MG63 (cell line): ENCODE data around the gene ZNF48. TPM values are rescaled to one million over a fixed set of nuclear protein-coding genes. Genes with fewer than 3 reads are reported as not detected.
"Not testable (repeated sequence)": the region's sequence is repeated elsewhere in the genome, so short reads cannot be mapped to it uniquely, and the experiment has no call there.

Experiments
- DNase-seq: peaks from one replicate; pipeline ENCODE4 v3.0.0-alpha.2; 2020
- H3K27me3 ChIP-seq: fragments of 250-450 bp; sonication (Bioruptor Pico); 2 replicates; pipeline ENCODE4 v1.5.1; 2020; ENCODE audit warnings: mild to moderate bottlenecking, moderate library complexity
- H3K36me3 ChIP-seq: fragments of 250-450 bp; sonication (Bioruptor Pico); 2 replicates; pipeline ENCODE4 v1.5.1; 2020; ENCODE audit warnings: mild to moderate bottlenecking, moderate library complexity
- H3K4me3 ChIP-seq: fragments of 250-450 bp; sonication (Bioruptor Pico); 2 replicates; pipeline ENCODE4 v1.5.1; 2020; ENCODE audit warnings: mild to moderate bottlenecking, moderate library complexity
- H3K9me3 ChIP-seq: fragments of 250-450 bp; sonication (Bioruptor Pico); 2 replicates; pipeline ENCODE4 v1.5.1; 2020; ENCODE audit warnings: mild to moderate bottlenecking, moderate library complexity
- total RNA-seq: library from RNA; depleted of rRNA; stranded (reverse); fragments of >200 nt; shearing (Covaris generic); gene quantifications from 2 replicates; pipeline ENCODE4 v1.2.3, GENCODE V29; 2014; ENCODE audit warnings: low replicate concordance

The ZNF48 gene
- total RNA-seq, 1 experiment from 2014 or later = 19.8 TPM

DNA sequence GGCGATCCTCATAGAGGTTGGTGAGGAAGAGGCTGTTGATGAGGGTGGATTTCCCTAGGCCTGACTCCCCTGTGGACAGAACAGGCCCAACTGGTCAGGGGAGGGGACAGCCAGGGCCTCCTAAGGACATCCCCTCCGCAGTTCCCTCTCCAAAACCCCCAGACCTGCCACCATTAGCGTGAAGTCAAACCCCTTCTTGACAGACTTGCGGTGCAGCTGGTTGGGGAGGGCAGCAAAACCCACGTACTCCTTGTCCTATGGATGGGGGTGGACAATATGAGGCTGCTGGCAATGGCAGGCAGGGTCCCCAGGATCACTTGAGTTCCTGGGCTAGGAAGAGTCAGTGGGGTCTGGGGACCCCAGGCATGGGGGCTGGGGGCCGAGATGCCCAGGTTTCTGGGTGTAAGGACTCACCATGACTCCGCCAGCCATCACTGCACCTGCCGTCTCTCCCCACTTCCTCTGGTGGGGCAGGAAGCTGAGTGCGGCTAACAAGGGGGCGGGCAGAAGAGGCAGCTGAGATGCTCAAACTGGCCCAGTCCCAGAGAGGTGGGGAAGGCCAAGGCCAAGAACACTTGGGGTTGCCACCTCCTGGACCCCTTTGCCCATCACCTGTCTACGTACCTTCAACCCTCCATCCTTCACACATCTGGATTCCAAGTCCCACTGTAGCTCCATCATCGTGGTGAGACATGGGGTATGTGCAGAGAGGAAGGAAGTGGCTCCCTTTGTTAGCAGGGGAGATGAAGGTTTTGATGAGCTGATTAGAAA lies 12.9 kb upstream of the ZNF48 start, which contains the start of gene SEPTIN1:
SEPTIN1 (minus strand) TSS at position 451 of the 771 bp plus-strand sequence; CDS start at position 432, 19 bp downstream.
- H3K36me3 ChIP-seq = peaks cover 2% of the 10 kb centered on the region; the same call in 1 of the 2 replicates
- no peaks in the 10 kb centered on the region for H3K27me3 ChIP-seq
- no peaks in the 10 kb centered on the region for H3K9me3 ChIP-seq
- no peak within 1 kb of the TSS for H3K4me3 ChIP-seq
- no peak for DNase-seq

GRCh38 chr16:30383521-30383920 lies 11.7 kb upstream of the ZNF48 start:
- H3K36me3 ChIP-seq = peaks cover 2% of the 10 kb centered on the region; the same call in 1 of the 2 replicates
- H3K4me3 ChIP-seq = no peak overlapping the region
- no peaks in the 10 kb centered on the region for H3K27me3 ChIP-seq
- H3K9me3 ChIP-seq = no peaks in the 10 kb centered on the region
- DNase-seq = no peak

DNA sequence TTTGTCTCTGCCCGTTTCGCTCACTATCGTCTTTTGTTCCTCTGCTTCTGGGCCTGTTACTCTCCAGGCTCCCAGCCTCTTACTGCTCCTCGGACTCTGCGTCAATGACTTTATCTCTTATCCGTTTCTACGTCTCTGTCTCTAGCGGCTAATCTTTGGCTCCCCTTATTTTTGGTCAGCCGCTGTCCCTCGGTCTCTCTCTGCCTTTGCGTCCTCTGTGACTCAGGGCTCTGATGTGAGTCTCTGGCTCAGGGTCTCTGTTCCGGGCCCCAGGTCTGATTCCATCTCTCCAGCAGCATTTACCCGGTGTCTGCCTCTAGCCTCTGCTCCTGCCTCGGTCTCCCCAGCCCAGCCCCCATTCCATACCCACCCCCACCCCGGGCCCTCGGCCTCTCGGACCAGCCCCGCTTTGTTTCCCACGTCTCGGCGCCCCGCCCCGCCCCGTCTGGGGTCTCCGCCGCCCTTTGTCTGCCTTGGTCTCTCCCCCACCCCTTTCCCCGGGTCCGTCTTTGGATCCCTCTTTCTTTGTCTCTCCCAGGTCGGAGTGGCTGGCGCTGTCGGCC lies 547 bp upstream of the ZNF48 start:
- H3K36me3 ChIP-seq = peaks cover 17% of the 10 kb centered on the region
- peak overlapping the region; percentile 97 for H3K4me3 ChIP-seq
- DNase-seq = no peak
- H3K27me3 ChIP-seq = no peaks in the 10 kb centered on the region
- H3K9me3 ChIP-seq = no peaks in the 10 kb centered on the region

GRCh38 chr16:30395992-30396585 lies 869 bp downstream of the ZNF48 start:
- peaks cover 17% of the 10 kb centered on the region for H3K36me3 ChIP-seq
- DNase-seq = peak; percentile 59
- H3K4me3 ChIP-seq = peak overlapping the region; percentile 97
- H3K27me3 ChIP-seq = no peaks in the 10 kb centered on the region
- H3K9me3 ChIP-seq = no peaks in the 10 kb centered on the region

GRCh38 chr16:30396627-30397026 lies 1.4 kb downstream of the ZNF48 start:
- H3K4me3 ChIP-seq = peak overlapping the region; percentile 97; the same call in 1 of the 2 replicates
- H3K36me3 ChIP-seq = peaks cover 17% of the 10 kb centered on the region
- H3K9me3 ChIP-seq, DNase-seq, H3K27me3 ChIP-seq: not testable (repeated sequence)

GRCh38 chr16:30397056-30397455 lies 1.8 kb downstream of the ZNF48 start:
- Histone ChIP-seq H3K36me3 (peaks cover 17% of the 10 kb centered on the region), H3K9me3 (no peaks in the 10 kb centered on the region), H3K27me3 (no peaks in the 10 kb centered on the region), H3K4me3 (no peak overlapping the region)
- DNase-seq = no peak

- no peak for DNase-seq
- Histone ChIP-seq H3K9me3 (no peaks in the 10 kb centered on the region), H3K27me3 (no peaks in the 10 kb centered on the region)
These were observed 2.8 kb downstream of the ZNF48 start for GRCh38 chr16:30397776-30398660.

DNA sequence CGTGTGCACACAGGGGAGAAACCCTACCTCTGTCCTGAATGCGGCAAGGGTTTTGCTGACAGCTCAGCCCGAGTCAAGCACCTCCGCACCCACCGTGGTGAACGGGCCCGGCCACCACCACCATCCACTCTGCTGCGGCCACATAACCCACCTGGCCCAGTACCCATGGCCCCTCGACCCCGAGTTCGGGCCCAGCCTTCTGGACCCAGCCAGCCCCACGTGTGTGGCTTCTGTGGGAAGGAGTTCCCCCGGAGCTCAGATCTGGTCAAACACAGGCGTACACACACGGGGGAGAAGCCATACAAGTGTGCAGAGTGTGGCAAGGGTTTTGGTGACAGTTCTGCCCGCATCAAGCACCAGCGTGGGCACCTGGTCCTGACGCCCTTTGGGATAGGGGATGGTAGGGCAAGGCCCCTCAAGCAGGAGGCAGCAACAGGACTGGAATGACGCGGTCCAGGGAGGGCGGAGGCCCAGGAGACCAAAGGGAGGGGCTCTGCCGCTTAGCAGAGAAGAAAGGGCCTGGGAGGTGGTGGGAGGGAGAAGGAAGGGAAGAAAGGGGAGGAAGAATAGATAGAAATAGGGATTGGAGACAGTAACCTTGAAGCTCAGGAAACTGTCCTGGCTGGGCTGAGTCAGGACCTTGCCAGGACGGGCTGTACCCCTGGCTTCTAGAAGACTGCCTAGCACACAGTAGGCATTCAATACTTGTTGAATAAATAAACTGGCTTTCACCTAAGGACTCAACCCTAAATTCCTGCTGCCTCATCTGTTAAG lies 3.6 kb downstream of the ZNF48 start:
- no peak overlapping the region for H3K4me3 ChIP-seq
- no peak for DNase-seq
- peaks cover 17% of the 10 kb centered on the region for H3K36me3 ChIP-seq

More at GRCh38 chr16:30397776-30398660, 2.8 kb downstream of the ZNF48 start:
- Histone ChIP-seq H3K4me3 (no peak overlapping the region), H3K36me3 (peaks cover 17% of the 10 kb centered on the region)

GRCh38 chr16:30399435-30400186 lies 4.4 kb downstream of the ZNF48 start:
- Histone ChIP-seq H3K36me3 (peaks cover 17% of the 10 kb centered on the region), H3K4me3 (peak overlapping the region; percentile 50), H3K9me3 (no peaks in the 10 kb centered on the region), H3K27me3 (no peaks in the 10 kb centered on the region)
- DNase-seq = no peak

More for the DNA sequence above, 3.6 kb downstream of the ZNF48 start:
- Histone ChIP-seq H3K27me3 (no peaks in the 10 kb centered on the region), H3K9me3 (no peaks in the 10 kb centered on the region)

- no peaks in the 10 kb centered on the region for H3K9me3 ChIP-seq
- H3K36me3 ChIP-seq = peaks cover 17% of the 10 kb centered on the region
- H3K27me3 ChIP-seq = no peaks in the 10 kb centered on the region
- DNase-seq = no peak
- no peak overlapping the region for H3K4me3 ChIP-seq
These were observed 6.7 kb downstream of the ZNF48 start for GRCh38 chr16:30401768-30402425.

DNA sequence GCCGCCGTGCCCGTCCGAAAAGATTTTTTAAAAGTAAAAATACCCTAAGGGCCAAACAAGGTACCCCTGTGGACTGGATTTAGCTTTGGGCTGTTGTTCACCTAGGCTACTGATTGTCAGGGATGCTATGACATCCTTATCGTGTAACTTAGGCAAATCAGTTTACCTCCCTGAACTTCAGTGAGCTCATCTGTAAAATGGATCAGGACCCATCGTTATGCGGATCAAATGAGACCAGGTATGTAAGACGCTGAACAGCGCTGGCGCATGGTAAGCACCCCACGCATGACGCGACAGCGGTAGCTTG lies 11.5 kb downstream of the ZNF48 start:
- peak overlapping the region; percentile 73 for H3K4me3 ChIP-seq
- no peak for DNase-seq
- H3K27me3 ChIP-seq = no peaks in the 10 kb centered on the region
- H3K9me3 ChIP-seq = no peaks in the 10 kb centered on the region
- H3K36me3 ChIP-seq = peaks cover 17% of the 10 kb centered on the region

GRCh38 chr16:30407102-30407803 lies 12.0 kb downstream of the ZNF48 start, which contains the start of gene ZNF771:
TSS of gene ZNF771 (plus strand) at chr16:30407606. CDS start at chr16:30408054, 448 bp downstream.
- Histone ChIP-seq H3K27me3 (no peaks in the 10 kb centered on the region), H3K36me3 (peaks cover 22% of the 10 kb centered on the region), H3K9me3 (no peaks in the 10 kb centered on the region), H3K4me3 (peak within 1 kb of the TSS; percentile 73)
- peak; percentile 95 for DNase-seq

DNA sequence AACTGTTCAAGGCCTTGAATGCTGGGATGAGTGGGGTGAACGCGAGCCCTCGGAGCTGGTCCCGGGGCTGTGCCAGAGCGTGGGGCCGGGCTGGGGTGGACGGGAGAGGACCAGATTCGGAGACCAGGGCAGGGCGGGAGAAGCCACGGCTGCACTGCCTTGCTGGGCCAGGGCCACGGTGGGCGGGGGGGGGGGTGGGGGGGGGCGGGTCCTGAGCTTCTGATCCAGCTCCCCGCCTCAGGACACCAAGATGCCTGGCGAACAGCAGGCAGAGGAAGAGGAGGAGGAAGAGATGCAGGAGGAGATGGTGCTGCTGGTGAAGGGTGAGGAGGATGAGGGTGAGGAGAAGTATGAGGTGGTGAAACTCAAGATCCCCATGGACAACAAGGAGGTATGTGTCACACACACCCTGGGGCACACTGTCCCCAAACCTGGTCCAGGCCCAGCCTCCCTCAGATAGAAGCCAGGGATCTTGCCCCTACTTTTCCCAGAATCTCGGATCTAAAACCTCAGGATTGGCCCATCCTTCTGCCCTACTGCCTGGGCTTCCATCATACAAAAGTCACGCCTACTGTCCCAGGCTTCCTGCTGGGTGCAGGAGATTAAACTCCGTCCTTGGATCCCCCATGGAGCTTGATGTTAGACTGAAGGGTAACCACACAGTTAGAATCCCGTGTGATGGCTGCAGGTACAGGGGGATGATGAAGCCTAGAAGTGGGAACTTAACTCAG lies 12.7 kb downstream of the ZNF48 start:
- DNase-seq = no peak
- Histone ChIP-seq H3K9me3 (no peaks in the 10 kb centered on the region), H3K4me3 (peak overlapping the region; percentile 73), H3K27me3 (no peaks in the 10 kb centered on the region), H3K36me3 (peaks cover 27% of the 10 kb centered on the region)
